C4-2B (cell line): Measurements from ENCODE around the gene SNX25.

Source experiments
- H3K27ac ChIP-seq: fragments of 450-650 bp; 2 replicates; pipeline ENCODE4 v1.5.1; 2017
- ZFX ChIP-seq: fragments of 450-650 bp; IDR thresholded peaks from 2 replicates; pipeline ENCODE4 v1.6.1; 2017
- TF ChIP-seq, protein P1 (sequence below): fragments of 450-650 bp; conservative IDR thresholded peaks from 2 replicates; pipeline ENCODE4 v1.5.1; 2017; ENCODE audit warnings: mild to moderate bottlenecking

Gene SNX25

DNA sequence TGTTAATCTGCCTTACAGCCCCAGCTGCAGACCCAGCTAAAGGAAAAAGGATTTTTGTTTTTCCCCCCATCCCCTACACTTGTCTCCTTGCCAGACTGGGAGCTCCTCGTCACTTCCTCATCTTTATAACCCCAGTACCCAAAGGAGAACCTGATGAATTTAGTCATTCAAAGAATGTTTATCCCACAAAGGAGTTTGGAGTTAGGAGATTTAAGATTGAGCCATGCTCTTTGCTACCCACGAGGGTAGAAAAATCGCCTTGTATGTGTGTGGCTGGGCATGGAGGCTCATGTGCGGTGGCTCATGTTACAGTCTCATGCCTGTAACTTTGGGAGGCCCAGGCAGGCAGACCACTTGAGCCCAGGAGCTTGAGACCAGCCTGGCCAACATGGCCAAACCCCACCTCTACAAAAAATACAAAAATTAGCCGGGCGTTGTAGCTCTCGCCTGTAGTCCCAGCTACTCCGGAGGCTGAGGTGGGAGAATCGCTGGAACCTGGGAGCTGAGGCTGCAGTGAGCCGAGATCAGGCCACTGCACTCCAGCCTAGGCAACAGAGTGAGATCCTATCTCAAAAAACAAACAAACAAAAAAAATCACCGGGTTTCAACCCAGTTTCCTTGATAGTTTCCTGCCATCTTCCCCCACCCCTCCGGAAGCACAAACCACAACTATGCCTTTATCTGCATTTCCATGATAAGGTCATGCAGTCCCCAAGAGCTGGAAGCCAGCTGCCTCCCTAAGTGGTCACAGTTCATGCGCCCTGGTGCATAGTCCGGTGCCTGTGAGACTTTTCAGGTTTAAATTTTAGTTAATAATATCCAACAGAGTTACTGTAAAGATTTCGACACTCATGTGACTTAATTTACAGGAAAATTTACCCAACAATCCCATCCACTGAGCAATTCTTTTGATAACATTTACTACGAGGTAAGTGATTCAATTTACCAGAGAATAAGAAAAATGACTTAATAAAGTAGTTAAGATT, 7.1 kb upstream of the SNX25 start:
- peak overlapping the region; percentile 91 for H3K27ac ChIP-seq
- no peak for TF ChIP-seq ZFX
- TF ChIP-seq, protein P1, sequence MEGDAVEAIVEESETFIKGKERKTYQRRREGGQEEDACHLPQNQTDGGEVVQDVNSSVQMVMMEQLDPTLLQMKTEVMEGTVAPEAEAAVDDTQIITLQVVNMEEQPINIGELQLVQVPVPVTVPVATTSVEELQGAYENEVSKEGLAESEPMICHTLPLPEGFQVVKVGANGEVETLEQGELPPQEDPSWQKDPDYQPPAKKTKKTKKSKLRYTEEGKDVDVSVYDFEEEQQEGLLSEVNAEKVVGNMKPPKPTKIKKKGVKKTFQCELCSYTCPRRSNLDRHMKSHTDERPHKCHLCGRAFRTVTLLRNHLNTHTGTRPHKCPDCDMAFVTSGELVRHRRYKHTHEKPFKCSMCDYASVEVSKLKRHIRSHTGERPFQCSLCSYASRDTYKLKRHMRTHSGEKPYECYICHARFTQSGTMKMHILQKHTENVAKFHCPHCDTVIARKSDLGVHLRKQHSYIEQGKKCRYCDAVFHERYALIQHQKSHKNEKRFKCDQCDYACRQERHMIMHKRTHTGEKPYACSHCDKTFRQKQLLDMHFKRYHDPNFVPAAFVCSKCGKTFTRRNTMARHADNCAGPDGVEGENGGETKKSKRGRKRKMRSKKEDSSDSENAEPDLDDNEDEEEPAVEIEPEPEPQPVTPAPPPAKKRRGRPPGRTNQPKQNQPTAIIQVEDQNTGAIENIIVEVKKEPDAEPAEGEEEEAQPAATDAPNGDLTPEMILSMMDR: no peak

GRCh38 chr4:185202984-185203485, 6.4 kb upstream of the SNX25 start:
- peak overlapping the region; percentile 91 for H3K27ac ChIP-seq
- TF ChIP-seq, protein P1: no peak
- TF ChIP-seq ZFX: no peak

- peak within 1 kb of the TSS; percentile 91 for H3K27ac ChIP-seq
- peak; percentile 76 for TF ChIP-seq ZFX
- TF ChIP-seq, protein P1: no peak
Measured at GRCh38 chr4:185203486-185204237, 5.7 kb upstream of the SNX25 start, which contains the start of gene CFAP97. TSS of gene CFAP97 (minus strand) at chr4:185204000. CDS start at chr4:185191196, 12,804 bp downstream.

DNA sequence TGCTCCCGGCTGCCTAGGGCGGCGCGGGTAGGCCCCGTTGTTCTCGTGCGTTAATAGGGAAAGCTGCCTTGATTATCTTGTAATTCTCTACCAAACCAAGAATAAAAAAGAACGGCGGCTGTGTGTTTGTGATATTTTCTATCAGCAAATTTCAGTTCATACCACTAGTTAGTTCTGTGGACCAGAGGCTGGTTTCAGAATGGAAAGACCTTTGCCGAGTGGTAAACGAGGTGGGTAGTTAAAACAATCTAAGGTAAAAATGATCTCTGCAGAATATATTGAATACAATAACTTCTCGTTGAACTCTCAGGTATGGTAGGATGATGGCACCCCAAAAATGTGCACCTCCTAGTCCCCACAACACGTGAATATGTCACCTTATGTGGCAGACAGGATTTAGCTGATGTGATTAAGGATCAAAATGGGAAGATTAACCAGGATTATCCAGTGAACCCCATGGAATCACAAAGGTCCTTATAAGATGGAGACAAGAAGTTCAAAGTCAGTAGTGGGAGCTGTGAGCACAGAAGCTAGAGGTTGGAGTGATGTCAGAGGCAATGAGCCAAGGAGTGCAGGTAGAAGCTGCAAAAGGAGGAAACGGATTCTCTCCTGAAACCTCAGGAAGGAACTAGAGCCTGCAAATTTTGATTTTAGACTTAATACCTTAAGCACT, 5.0 kb upstream of the SNX25 start:
- peak overlapping the region; percentile 91 for H3K27ac ChIP-seq
- no peak for TF ChIP-seq ZFX
- TF ChIP-seq, protein P1: peak; percentile 21; the same call in 1 of the 2 replicates

- H3K27ac ChIP-seq: peak overlapping the region; percentile 91
Measured at GRCh38 chr4:185205073-185205472, 4.3 kb upstream of the SNX25 start.

- H3K27ac ChIP-seq: peak overlapping the region; percentile 91
Measured at GRCh38 chr4:185205697-185206342, 3.6 kb upstream of the SNX25 start.

More at GRCh38 chr4:185205697-185206342, 3.6 kb upstream of the SNX25 start:
- TF ChIP-seq ZFX: no peak
- TF ChIP-seq, protein P1: no peak
